Endothelial cell of umbilical vein (primary cell): ENCODE results near the gene FNDC5.

Source experiments
- CTCF ChIP-seq, 2 donors: IDR thresholded peaks; 1 replicate in 1 of 2; 2 replicates in 1 of 2; pipeline ENCODE4 v1.5.1; 2011; ENCODE audit warnings: low read length in 2 of 2, mild to moderate bottlenecking in 2 of 2, moderate library complexity in 2 of 2, control low read depth in 1 of 2, inconsistent platforms in 1 of 2, low read depth in 1 of 2; ENCODE audit not compliant: insufficient read depth in 1 of 2; ENCODE audit errors: extremely low read depth in 1 of 2
- EZH2 ChIP-seq: IDR thresholded peaks from 2 replicates; pipeline ENCODE4 v1.6.1; 2012; ENCODE audit warnings: borderline replicate concordance, low read depth, mild to moderate bottlenecking, moderate library complexity, low read length, inconsistent platforms; ENCODE audit not compliant: severe bottlenecking
- FOS ChIP-seq: IDR thresholded peaks from 2 replicates; pipeline ENCODE4 v1.6.1; 2011; ENCODE audit warnings: mild to moderate bottlenecking, low read length, moderate library complexity, borderline replicate concordance; ENCODE audit not compliant: insufficient read depth
- GATA2 ChIP-seq: IDR thresholded peaks from 2 replicates; pipeline ENCODE4 v1.7.0; 2011; ENCODE audit warnings: low read depth, mild to moderate bottlenecking, moderate library complexity, mixed read lengths, low read length; ENCODE audit not compliant: insufficient read length, insufficient read depth
- JUN ChIP-seq: IDR thresholded peaks from 2 replicates; pipeline ENCODE4 v1.6.1; 2011; ENCODE audit warnings: borderline replicate concordance, low read depth; ENCODE audit not compliant: insufficient read length, insufficient read depth
- MAX ChIP-seq: IDR thresholded peaks from 2 replicates; pipeline ENCODE4 v1.6.1; 2011; ENCODE audit not compliant: insufficient read depth, insufficient read length
- MYC ChIP-seq: IDR thresholded peaks from one replicate; pipeline ENCODE4 v1.6.1; 2011; ENCODE audit warnings: mild to moderate bottlenecking, low read depth, low read length
- POLR2A ChIP-seq: IDR thresholded peaks from 2 replicates; pipeline ENCODE4 v1.6.1; 2012; ENCODE audit warnings: low read depth, mild to moderate bottlenecking, control low read depth, low read length
- POLR2AphosphoS5 ChIP-seq: IDR thresholded peaks from 2 replicates; pipeline ENCODE4 v1.6.1; 2012; ENCODE audit warnings: low read depth, mild to moderate bottlenecking, control low read depth, low read length, moderate library complexity; ENCODE audit not compliant: insufficient read depth

- TF ChIP-seq CTCF (IDR thresholded peaks at IDR 0.05; ENCODE audit: extremely low read depth in 1 of 2, insufficient read depth in 1 of 2, low read depth in 1 of 2, low read length in 2 of 2) (no peak), POLR2A (peak; percentile 72), MAX (no peak), MYC (no peak), FOS (no peak), EZH2 (no peak), POLR2AphosphoS5 (peak; percentile 62), GATA2 (no peak), JUN (no peak)
These were observed 52.6 kb downstream of the FNDC5 start for GRCh38 chr1:32817815-32818786.
